ENCODE results near the gene GALNT18. TPM values are rescaled to one million over a fixed set of nuclear protein-coding genes. Genes with fewer than 3 reads are reported as not detected.

GALNT18 gene
- total and polyA plus RNA-seq, 2 experiments from 2014 or later: 4.3 to 10.8 TPM

GRCh38 chr11:11622772-11623171 is 967 bp upstream of the GALNT18 start (continued):
- TF ChIP-seq, protein P1, sequence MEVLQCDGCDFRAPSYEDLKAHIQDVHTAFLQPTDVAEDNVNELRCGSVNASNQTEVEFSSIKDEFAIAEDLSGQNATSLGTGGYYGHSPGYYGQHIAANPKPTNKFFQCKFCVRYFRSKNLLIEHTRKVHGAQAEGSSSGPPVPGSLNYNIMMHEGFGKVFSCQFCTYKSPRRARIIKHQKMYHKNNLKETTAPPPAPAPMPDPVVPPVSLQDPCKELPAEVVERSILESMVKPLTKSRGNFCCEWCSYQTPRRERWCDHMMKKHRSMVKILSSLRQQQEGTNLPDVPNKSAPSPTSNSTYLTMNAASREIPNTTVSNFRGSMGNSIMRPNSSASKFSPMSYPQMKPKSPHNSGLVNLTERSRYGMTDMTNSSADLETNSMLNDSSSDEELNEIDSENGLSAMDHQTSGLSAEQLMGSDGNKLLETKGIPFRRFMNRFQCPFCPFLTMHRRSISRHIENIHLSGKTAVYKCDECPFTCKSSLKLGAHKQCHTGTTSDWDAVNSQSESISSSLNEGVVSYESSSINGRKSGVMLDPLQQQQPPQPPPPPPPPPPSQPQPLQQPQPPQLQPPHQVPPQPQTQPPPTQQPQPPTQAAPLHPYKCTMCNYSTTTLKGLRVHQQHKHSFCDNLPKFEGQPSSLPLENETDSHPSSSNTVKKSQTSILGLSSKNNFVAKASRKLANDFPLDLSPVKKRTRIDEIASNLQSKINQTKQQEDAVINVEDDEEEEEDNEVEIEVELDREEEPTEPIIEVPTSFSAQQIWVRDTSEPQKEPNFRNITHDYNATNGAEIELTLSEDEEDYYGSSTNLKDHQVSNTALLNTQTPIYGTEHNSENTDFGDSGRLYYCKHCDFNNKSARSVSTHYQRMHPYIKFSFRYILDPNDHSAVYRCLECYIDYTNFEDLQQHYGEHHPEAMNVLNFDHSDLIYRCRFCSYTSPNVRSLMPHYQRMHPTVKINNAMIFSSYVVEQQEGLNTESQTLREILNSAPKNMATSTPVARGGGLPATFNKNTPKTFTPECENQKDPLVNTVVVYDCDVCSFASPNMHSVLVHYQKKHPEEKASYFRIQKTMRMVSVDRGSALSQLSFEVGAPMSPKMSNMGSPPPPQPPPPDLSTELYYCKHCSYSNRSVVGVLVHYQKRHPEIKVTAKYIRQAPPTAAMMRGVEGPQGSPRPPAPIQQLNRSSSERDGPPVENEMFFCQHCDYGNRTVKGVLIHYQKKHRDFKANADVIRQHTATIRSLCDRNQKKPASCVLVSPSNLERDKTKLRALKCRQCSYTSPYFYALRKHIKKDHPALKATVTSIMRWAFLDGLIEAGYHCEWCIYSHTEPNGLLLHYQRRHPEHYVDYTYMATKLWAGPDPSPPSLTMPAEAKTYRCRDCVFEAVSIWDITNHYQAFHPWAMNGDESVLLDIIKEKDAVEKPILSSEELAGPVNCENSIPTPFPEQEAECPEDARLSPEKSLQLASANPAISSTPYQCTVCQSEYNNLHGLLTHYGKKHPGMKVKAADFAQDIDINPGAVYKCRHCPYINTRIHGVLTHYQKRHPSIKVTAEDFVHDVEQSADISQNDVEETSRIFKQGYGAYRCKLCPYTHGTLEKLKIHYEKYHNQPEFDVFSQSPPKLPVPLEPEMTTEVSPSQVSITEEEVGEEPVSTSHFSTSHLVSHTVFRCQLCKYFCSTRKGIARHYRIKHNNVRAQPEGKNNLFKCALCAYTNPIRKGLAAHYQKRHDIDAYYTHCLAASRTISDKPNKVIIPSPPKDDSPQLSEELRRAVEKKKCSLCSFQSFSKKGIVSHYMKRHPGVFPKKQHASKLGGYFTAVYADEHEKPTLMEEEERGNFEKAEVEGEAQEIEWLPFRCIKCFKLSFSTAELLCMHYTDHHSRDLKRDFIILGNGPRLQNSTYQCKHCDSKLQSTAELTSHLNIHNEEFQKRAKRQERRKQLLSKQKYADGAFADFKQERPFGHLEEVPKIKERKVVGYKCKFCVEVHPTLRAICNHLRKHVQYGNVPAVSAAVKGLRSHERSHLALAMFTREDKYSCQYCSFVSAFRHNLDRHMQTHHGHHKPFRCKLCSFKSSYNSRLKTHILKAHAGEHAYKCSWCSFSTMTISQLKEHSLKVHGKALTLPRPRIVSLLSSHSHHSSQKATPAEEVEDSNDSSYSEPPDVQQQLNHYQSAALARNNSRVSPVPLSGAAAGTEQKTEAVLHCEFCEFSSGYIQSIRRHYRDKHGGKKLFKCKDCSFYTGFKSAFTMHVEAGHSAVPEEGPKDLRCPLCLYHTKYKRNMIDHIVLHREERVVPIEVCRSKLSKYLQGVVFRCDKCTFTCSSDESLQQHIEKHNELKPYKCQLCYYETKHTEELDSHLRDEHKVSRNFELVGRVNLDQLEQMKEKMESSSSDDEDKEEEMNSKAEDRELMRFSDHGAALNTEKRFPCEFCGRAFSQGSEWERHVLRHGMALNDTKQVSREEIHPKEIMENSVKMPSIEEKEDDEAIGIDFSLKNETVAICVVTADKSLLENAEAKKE (CRISPR knock-in tag; IDR thresholded peaks at IDR 0.05): no peak

GRCh38 chr11:11622340-11622706 is 518 bp upstream of the GALNT18 start:
- Histone ChIP-seq H3K27me3 (ENCODE audit: insufficient read depth) (peaks cover 65% of the 10 kb centered on the region), H3K4me2 (peak overlapping the region; percentile 99), H3K4me3 (peak overlapping the region; percentile 90), H2AFZ (peak overlapping the region; percentile 91; the same call in 1 of the 2 replicates), H4K20me1 (replicated peaks; ENCODE audit: insufficient read depth) (peaks cover 15% of the 10 kb centered on the region), H3K9me2 (ENCODE audit: insufficient read depth) (0 out of 2 replicates have a peak, but pooled peaks cover 7% of the 10 kb centered on the region), H3K36me3 (ENCODE audit: insufficient read depth) (no peaks in the 10 kb centered on the region), H3K79me2 (replicated peaks; ENCODE audit: insufficient read depth) (peaks cover 4% of the 10 kb centered on the region), H3F3A (replicated peaks; ENCODE audit: low read depth) (0 out of 2 replicates have a peak, but pooled peaks cover 3% of the 10 kb centered on the region), H3K27ac (ENCODE audit: low read depth) (no peak overlapping the region), H3K4me1 (ENCODE audit: insufficient read depth) (peaks cover 26% of the 10 kb centered on the region)
- peak; percentile 1; the same call in 1 of the 3 replicates for ATAC-seq
- Mint-ChIP-seq H3K27ac (no peak overlapping the region), H3K4me3 (peak overlapping the region; percentile 61), H3K27me3 (ENCODE audit: insufficient read depth, low read depth, poor library complexity) (peaks cover 31% of the 10 kb centered on the region), H3K4me1 (peaks cover 32% of the 10 kb centered on the region), H3K36me3 (ENCODE audit: low read depth) (no peaks in the 10 kb centered on the region), H3K9me3 (no peaks in the 10 kb centered on the region)
- no peak for DNase-seq (ENCODE audit: low spot score)
- TF ChIP-seq CREB1 (CRISPR knock-in tag; IDR thresholded peaks at IDR 0.05; ENCODE audit: low read depth): no peak
- TF ChIP-seq, protein P2, sequence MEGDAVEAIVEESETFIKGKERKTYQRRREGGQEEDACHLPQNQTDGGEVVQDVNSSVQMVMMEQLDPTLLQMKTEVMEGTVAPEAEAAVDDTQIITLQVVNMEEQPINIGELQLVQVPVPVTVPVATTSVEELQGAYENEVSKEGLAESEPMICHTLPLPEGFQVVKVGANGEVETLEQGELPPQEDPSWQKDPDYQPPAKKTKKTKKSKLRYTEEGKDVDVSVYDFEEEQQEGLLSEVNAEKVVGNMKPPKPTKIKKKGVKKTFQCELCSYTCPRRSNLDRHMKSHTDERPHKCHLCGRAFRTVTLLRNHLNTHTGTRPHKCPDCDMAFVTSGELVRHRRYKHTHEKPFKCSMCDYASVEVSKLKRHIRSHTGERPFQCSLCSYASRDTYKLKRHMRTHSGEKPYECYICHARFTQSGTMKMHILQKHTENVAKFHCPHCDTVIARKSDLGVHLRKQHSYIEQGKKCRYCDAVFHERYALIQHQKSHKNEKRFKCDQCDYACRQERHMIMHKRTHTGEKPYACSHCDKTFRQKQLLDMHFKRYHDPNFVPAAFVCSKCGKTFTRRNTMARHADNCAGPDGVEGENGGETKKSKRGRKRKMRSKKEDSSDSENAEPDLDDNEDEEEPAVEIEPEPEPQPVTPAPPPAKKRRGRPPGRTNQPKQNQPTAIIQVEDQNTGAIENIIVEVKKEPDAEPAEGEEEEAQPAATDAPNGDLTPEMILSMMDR (conservative IDR thresholded peaks at IDR 0.05; ENCODE audit: low read depth in 2 of 2): no peak
- no peak for TF ChIP-seq EZH2phosphoT487 (IDR thresholded peaks at IDR 0.05; ENCODE audit: unreplicated experiment)
- no peak for TF ChIP-seq POLR2AphosphoS5 (IDR thresholded peaks at IDR 0.05; ENCODE audit: low read depth)
- no peak for TF ChIP-seq STAT1 (IDR thresholded peaks at IDR 0.05; ENCODE audit: unreplicated experiment)
- TF ChIP-seq, protein P1 (CRISPR knock-in tag; IDR thresholded peaks at IDR 0.05): no peak
- TF ChIP-seq JUNB (IDR thresholded peaks at IDR 0.05; ENCODE audit: unreplicated experiment): no peak
- no peak for TF ChIP-seq NANOG (IDR thresholded peaks at IDR 0.05; ENCODE audit: borderline replicate concordance)
